Activated CD4-positive, alpha-beta T cell treated with anti-CD3 and anti-CD28 coated beads, Interleukin-2, amount 10 ng/mL, durations not matched to agents 7 days and 5 days (primary cell): Measurements from ENCODE around the gene PDE1A. TPM values are rescaled to one million over a fixed set of nuclear protein-coding genes. Genes with fewer than 3 reads are reported as not detected.

ENCODE experiments used
- CTCF ChIA-PET: fragments of 350-600 bp; sonication (Branson Sonifier 250); formaldehyde crosslinking; loops from one replicate; lab custom pipeline; 2021; ENCODE audit warnings: antibody characterized with exemption; lab: Charles Lee
- POLR2A ChIA-PET: fragments of 350-600 bp; sonication (Branson Sonifier 250); formaldehyde crosslinking; loops from one replicate; lab custom pipeline; 2021; ENCODE audit warnings: antibody characterized with exemption; lab: Charles Lee
- DNase-seq: peaks from one replicate; pipeline ENCODE4 v3.0.0-alpha.2; 2020
- H3K27ac Mint-ChIP-seq: one replicate; pipeline ENCODE4 v1.8.0; 2021; ENCODE audit warnings: mild to moderate bottlenecking, moderate library complexity, mixed read lengths
- H3K27me3 Mint-ChIP-seq: one replicate; pipeline ENCODE4 v1.8.0; 2021; ENCODE audit warnings: mixed read lengths
- H3K36me3 Mint-ChIP-seq: one replicate; pipeline ENCODE4 v1.8.0; 2021; ENCODE audit warnings: low read depth, mixed read lengths
- H3K4me1 Mint-ChIP-seq: one replicate; pipeline ENCODE4 v1.8.0; 2021; ENCODE audit warnings: mixed read lengths
- H3K4me3 Mint-ChIP-seq: one replicate; pipeline ENCODE4 v1.8.0; 2021; ENCODE audit warnings: mild to moderate bottlenecking, moderate library complexity, mixed read lengths
- H3K9me3 Mint-ChIP-seq: one replicate; pipeline ENCODE4 v1.8.0; 2021; ENCODE audit warnings: mixed read lengths
- total RNA-seq, 2 experiments: library from RNA; stranded (reverse); gene quantifications; one replicate each; pipeline ENCODE4 v1.2.3, GENCODE V29; 2021

Gene PDE1A
- total RNA-seq, 2 experiments from 2014 or later, result not detected

GRCh38 chr2:182191061-182191460, 235.8 kb downstream of the PDE1A start:
- H3K9me3 Mint-ChIP-seq, result no peaks in the 10 kb centered on the region
- H3K36me3 Mint-ChIP-seq, result no peaks in the 10 kb centered on the region
- ChIA-PET POLR2A (no interaction called here), CTCF (no interaction called here)
- peaks cover 4% of the 10 kb centered on the region for H3K27me3 Mint-ChIP-seq
- DNase-seq, result no peak
- H3K4me3 Mint-ChIP-seq, result no peak overlapping the region
- no peak overlapping the region for H3K27ac Mint-ChIP-seq
- no peaks in the 10 kb centered on the region for H3K4me1 Mint-ChIP-seq

GRCh38 chr2:182187130-182187529, 239.7 kb downstream of the PDE1A start:
- Mint-ChIP-seq H3K4me1 (no peaks in the 10 kb centered on the region), H3K27ac (no peak overlapping the region), H3K9me3 (no peaks in the 10 kb centered on the region), H3K36me3 (no peaks in the 10 kb centered on the region), H3K4me3 (no peak overlapping the region), H3K27me3 (peaks cover 4% of the 10 kb centered on the region)
- ChIA-PET POLR2A (no interaction called here), CTCF (no interaction called here)
- no peak for DNase-seq

- Mint-ChIP-seq H3K36me3 (no peaks in the 10 kb centered on the region), H3K4me1 (no peaks in the 10 kb centered on the region), H3K27me3 (peaks cover 4% of the 10 kb centered on the region), H3K4me3 (no peak overlapping the region), H3K27ac (no peak overlapping the region), H3K9me3 (no peaks in the 10 kb centered on the region)
- CTCF ChIA-PET, result no interaction called here
- POLR2A ChIA-PET, result no interaction called here
- DNase-seq, result no peak
Observed at GRCh38 chr2:182186132-182186735, 240.6 kb downstream of the PDE1A start.

GRCh38 chr2:182182436-182182835, 244.4 kb downstream of the PDE1A start:
- Mint-ChIP-seq H3K4me3 (no peak overlapping the region), H3K27me3 (peaks cover 4% of the 10 kb centered on the region), H3K27ac (no peak overlapping the region), H3K4me1 (no peaks in the 10 kb centered on the region), H3K36me3 (no peaks in the 10 kb centered on the region), H3K9me3 (no peaks in the 10 kb centered on the region)
- CTCF ChIA-PET, result no interaction called here
- POLR2A ChIA-PET, result no interaction called here
- DNase-seq, result no peak

- ChIA-PET POLR2A (no interaction called here), CTCF (no interaction called here)
- Mint-ChIP-seq H3K27me3 (no peaks in the 10 kb centered on the region), H3K4me3 (no peak overlapping the region), H3K9me3 (no peaks in the 10 kb centered on the region), H3K27ac (no peak overlapping the region), H3K4me1 (no peaks in the 10 kb centered on the region), H3K36me3 (no peaks in the 10 kb centered on the region)
- DNase-seq, result no peak
Observed at GRCh38 chr2:182181381-182181780, 245.5 kb downstream of the PDE1A start.

GRCh38 chr2:182179176-182179575, 247.7 kb downstream of the PDE1A start:
- no peaks in the 10 kb centered on the region for H3K36me3 Mint-ChIP-seq
- H3K4me1 Mint-ChIP-seq, result no peaks in the 10 kb centered on the region
- POLR2A ChIA-PET, result no interaction called here
- DNase-seq, result no peak
- CTCF ChIA-PET, result no interaction called here
- no peaks in the 10 kb centered on the region for H3K9me3 Mint-ChIP-seq
- H3K27me3 Mint-ChIP-seq, result no peaks in the 10 kb centered on the region
- H3K27ac Mint-ChIP-seq, result no peak overlapping the region
- no peak overlapping the region for H3K4me3 Mint-ChIP-seq

GRCh38 chr2:182173944-182174622, 252.8 kb downstream of the PDE1A start:
- CTCF ChIA-PET, result no interaction called here
- H3K4me3 Mint-ChIP-seq, result no peak overlapping the region

GRCh38 chr2:182170341-182170740, 256.5 kb downstream of the PDE1A start:
- Mint-ChIP-seq H3K4me1 (no peaks in the 10 kb centered on the region), H3K9me3 (no peaks in the 10 kb centered on the region), H3K36me3 (no peaks in the 10 kb centered on the region), H3K4me3 (no peak overlapping the region), H3K27me3 (peaks cover 3% of the 10 kb centered on the region), H3K27ac (no peak overlapping the region)
- POLR2A ChIA-PET, result no interaction called here
- CTCF ChIA-PET, result no interaction called here
- no peak for DNase-seq

More at GRCh38 chr2:182173944-182174622, 252.8 kb downstream of the PDE1A start:
- POLR2A ChIA-PET, result no interaction called here
- Mint-ChIP-seq H3K27ac (no peak overlapping the region), H3K4me1 (no peaks in the 10 kb centered on the region), H3K36me3 (no peaks in the 10 kb centered on the region), H3K27me3 (no peaks in the 10 kb centered on the region), H3K9me3 (no peaks in the 10 kb centered on the region)
- no peak for DNase-seq

- ChIA-PET CTCF (no interaction called here), POLR2A (no interaction called here)
- Mint-ChIP-seq H3K27ac (no peak overlapping the region), H3K4me3 (no peak overlapping the region), H3K4me1 (no peaks in the 10 kb centered on the region), H3K36me3 (no peaks in the 10 kb centered on the region), H3K27me3 (peaks cover 3% of the 10 kb centered on the region), H3K9me3 (no peaks in the 10 kb centered on the region)
- DNase-seq, result no peak
Observed at GRCh38 chr2:182167882-182168281, 259.0 kb downstream of the PDE1A start.

GRCh38 chr2:182166841-182167240, 260.0 kb downstream of the PDE1A start:
- Mint-ChIP-seq H3K36me3 (no peaks in the 10 kb centered on the region), H3K27ac (no peak overlapping the region), H3K27me3 (peaks cover 3% of the 10 kb centered on the region), H3K4me3 (no peak overlapping the region), H3K4me1 (no peaks in the 10 kb centered on the region), H3K9me3 (no peaks in the 10 kb centered on the region)
- DNase-seq, result no peak
- ChIA-PET CTCF (no interaction called here), POLR2A (no interaction called here)

- no peak for DNase-seq
- no peaks in the 10 kb centered on the region for H3K36me3 Mint-ChIP-seq
- H3K4me1 Mint-ChIP-seq, result no peaks in the 10 kb centered on the region
- POLR2A ChIA-PET, result no interaction called here
- CTCF ChIA-PET, result no interaction called here
- no peak overlapping the region for H3K4me3 Mint-ChIP-seq
- no peak overlapping the region for H3K27ac Mint-ChIP-seq
- no peaks in the 10 kb centered on the region for H3K9me3 Mint-ChIP-seq
- H3K27me3 Mint-ChIP-seq, result peaks cover 3% of the 10 kb centered on the region
Observed at GRCh38 chr2:182166406-182166805, 260.4 kb downstream of the PDE1A start.

GRCh38 chr2:182165202-182165601, 261.6 kb downstream of the PDE1A start:
- no peak overlapping the region for H3K4me3 Mint-ChIP-seq
- CTCF ChIA-PET, result no interaction called here
- H3K36me3 Mint-ChIP-seq, result no peaks in the 10 kb centered on the region
- H3K9me3 Mint-ChIP-seq, result no peaks in the 10 kb centered on the region
- H3K27me3 Mint-ChIP-seq, result peaks cover 3% of the 10 kb centered on the region
- no peak overlapping the region for H3K27ac Mint-ChIP-seq
- POLR2A ChIA-PET, result no interaction called here
- DNase-seq, result no peak
- H3K4me1 Mint-ChIP-seq, result no peaks in the 10 kb centered on the region

GRCh38 chr2:182164686-182165085, 262.1 kb downstream of the PDE1A start:
- no peak overlapping the region for H3K27ac Mint-ChIP-seq
- no peaks in the 10 kb centered on the region for H3K36me3 Mint-ChIP-seq
- no peaks in the 10 kb centered on the region for H3K9me3 Mint-ChIP-seq
- DNase-seq, result no peak
- POLR2A ChIA-PET, result no interaction called here
- H3K4me3 Mint-ChIP-seq, result no peak overlapping the region
- H3K4me1 Mint-ChIP-seq, result no peaks in the 10 kb centered on the region
- CTCF ChIA-PET, result no interaction called here
- peaks cover 3% of the 10 kb centered on the region for H3K27me3 Mint-ChIP-seq

GRCh38 chr2:182163878-182164277, 263.0 kb downstream of the PDE1A start:
- no peak for DNase-seq
- ChIA-PET POLR2A (no interaction called here), CTCF (interaction anchor here (0.7 kb wide), 1 partner anchor 20 kb away, joined by 3 read pairs; no protein-coding TSS in a partner anchor)
- H3K4me1 Mint-ChIP-seq, result no peaks in the 10 kb centered on the region
- H3K27ac Mint-ChIP-seq, result peak overlapping the region; percentile 19
- H3K9me3 Mint-ChIP-seq, result no peaks in the 10 kb centered on the region
- no peak overlapping the region for H3K4me3 Mint-ChIP-seq
- H3K27me3 Mint-ChIP-seq, result peaks cover 3% of the 10 kb centered on the region
- no peaks in the 10 kb centered on the region for H3K36me3 Mint-ChIP-seq
